Measurements from ENCODE around the gene CBLB.
"Not testable (repeated sequence)": the region's sequence is repeated elsewhere in the genome, so short reads cannot be mapped to it uniquely, and the experiment has no call there.

Gene CBLB

DNA sequence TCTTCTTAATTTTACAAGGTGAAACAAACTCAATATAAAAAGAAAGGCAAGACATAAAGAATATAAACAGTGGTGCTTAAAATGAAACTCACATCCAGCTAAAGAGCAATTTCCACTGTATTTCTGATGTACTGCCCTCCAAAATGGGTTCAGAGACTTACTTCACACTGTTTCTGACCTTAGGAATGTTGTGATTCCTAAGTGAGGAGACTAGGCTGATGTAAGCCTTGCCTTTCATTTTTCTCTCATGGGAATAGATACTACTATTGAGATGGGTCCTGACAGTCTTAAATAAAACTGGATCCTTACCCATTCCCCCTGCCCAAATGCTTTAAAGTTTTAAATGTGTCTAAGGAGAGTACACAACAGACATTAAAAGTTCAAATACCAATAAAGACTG, 86.9 kb downstream of the CBLB start:
- no peak for DNase-seq

DNA sequence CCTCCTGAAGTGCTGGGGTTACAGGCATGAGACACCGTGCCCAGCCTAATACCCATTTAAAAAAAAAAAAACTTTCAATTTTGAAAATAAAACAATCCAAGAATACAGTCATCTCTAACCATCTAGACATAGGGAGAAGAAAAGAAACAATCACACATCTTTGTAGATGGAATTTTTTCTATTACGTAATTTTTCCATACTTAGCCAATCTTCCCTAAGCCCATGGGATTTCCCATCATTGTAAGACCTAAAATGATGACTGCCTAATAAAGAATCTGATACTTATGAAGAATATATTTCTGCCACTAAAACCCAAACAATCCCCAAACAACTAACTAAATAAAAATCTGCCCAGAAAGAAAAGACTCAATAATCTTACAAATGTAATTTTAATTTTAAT, 88.7 kb downstream of the CBLB start:
- DNase-seq = no peak

DNA sequence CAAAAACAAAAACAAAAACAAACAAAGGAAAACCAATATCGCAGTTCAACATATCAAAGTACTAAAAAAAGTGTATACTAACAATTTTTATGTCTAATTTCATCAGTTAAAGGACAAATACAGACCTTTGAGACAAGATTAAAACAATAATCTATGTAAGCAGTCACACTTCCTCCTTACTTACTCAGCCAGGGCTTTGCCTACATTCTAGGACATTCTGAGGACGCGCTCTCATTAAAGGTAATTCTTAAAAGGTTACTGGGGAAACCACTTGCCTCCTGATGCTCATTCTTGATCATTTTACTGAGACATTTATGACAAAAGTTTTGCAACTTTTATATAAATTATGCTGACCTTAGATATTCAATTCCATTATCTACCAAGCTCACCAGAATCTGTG, 93.4 kb downstream of the CBLB start:
- DNase-seq = no peak

DNA sequence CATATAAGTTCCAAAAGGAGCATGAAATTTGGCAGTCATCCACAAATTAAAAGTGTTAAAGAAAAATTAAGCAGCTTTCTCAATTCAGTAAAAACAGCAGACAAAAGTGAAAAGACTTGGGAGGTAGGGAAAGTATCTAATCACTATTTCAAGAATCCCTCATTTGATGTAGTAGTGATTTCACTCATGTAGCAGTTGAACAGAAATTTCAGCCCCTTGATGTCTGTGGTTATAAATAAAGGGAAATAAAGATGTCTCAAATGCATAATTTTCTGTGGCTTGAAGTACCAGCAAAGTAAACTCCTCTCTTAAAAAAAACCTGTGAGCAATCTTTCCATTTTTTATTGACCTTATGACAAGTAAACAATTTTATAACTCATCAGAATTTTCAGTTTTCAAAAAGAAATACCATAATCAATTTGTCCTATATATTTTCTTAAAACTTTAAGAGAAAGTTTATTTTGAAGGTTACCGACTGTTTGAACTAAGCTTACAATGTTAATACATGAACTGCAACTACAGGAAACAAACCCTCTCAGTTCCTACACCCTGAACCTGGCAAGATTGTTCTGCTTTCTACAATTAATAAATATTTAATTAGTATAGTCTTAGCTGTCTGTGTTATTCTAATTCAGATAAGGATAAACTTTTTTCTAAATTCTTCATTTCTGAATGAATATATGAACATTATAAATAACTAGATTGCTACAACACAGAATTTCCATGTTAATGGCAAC, 94.2 kb downstream of the CBLB start:
- DNase-seq = no peak

GRCh38 chr3:105773291-105773690, 95.5 kb downstream of the CBLB start:
- DNase-seq = no peak

GRCh38 chr3:105772635-105773034, 96.2 kb downstream of the CBLB start:
- no peak for DNase-seq

DNA sequence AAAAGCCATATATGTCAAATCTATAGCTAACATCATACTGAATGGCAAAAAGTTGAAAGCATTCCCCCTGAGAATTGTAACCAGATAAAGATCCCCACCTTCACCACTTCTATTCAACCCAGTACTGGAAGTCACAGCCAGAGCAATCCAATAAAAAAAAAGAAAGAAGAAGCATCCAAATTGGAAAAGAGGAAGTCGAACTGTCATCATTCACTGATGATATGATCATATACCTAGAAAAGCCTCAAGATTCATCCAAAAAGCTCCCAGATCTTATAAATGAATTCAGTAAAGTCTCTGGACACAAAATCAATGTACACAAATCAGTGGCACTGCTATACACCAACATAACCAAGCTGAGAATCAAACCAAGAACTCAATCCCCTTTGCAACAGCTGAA, 97.4 kb downstream of the CBLB start:
- DNase-seq = no peak

- no peak for DNase-seq
Measured at GRCh38 chr3:105770410-105770809, 98.4 kb downstream of the CBLB start.

DNA sequence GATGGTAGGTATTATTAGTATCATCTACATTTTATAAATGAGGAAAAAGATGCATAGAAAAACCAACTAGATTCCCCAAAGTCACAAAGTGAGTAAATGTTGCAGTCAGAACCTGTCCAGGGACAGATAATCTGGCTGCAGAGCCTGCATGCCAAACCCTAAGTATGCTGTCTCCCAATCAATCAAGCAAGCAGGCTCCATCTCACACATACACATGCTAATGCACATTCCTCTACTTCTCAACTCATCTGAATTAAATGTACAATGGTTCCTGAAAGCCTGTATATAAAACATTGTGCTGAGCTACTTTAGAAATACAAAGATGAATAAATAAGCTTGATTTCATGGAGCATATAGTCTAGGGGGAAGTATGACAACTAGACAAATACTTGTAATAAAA, 101.0 kb downstream of the CBLB start:
- no peak for DNase-seq

DNA sequence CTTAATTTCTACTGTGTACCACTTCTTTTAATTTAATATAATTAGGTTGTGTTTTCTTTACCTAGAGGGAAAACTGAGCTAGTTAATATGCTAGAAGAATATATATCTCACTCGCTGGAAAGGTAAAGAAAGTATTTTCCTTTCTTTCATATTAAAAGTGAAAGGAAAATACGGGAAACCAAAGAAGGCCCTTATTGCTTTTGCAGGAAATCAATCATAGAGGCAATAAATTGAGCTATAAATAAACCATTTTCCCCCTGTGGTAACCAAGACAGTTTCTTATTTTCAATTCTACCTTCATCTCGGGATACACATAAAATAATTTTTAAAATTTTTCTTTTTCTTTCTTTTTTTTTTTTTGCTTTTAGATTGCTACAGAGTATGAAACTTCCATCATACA, 101.6 kb downstream of the CBLB start:
- no peak for DNase-seq

DNA sequence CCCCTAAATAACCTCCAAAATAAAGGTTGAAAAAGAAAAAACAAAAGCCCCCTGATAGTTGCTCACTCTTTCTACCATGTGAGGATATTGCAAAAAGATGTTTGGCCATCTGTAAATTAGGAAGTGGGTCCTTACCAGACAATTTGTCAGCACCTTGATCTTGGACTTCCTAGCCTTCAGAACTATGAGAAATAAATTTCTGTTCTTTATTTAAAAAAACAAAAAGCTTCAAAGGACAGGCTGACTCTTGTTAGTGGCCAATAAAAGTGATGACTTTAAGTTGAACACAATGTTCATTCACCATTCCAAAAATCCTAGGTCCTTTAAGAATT, 103.5 kb downstream of the CBLB start:
- no peak for DNase-seq

DNA sequence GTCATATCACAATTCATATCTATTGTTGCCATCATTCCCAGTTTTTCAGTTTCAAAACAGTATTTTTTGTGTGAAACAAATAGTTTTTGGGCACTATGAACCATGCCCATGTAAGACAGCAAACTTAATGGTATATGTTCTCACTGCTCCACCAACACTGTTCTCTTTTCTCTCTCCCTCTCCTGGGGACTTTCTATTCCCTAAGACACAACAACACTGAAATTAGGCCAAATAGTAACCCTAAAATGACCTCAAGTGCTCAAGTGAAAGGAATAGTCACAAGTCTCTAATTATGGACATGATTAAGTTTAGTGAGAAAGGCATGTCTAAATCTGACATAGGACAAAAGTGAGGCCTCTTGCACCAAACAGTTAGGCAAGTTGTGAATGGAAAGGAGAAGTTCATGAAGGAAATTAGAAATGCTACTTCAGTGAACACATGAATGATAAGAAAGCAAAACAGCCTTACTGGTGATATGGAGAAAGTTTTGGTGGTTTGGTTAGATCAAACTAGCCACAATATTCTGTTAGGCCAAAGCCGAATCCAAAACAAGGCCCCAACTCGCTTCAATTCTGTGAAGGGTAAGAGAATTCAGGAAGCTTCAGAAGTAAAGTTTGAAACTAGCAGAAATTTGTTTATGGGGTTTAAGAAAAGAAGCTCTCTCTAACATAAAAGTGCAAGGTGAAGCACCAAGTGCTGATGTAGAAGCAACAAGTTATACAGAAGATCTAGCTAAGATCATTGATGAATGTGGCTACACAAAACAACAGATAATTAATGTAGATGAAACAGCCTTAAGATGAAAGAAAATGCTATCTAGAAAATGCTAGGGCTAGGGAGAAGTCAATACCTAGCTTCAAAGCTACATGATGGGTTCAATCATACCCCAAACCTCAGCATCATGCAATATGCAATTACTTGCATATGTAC, 104.2 kb downstream of the CBLB start:
- DNase-seq = no peak

DNA sequence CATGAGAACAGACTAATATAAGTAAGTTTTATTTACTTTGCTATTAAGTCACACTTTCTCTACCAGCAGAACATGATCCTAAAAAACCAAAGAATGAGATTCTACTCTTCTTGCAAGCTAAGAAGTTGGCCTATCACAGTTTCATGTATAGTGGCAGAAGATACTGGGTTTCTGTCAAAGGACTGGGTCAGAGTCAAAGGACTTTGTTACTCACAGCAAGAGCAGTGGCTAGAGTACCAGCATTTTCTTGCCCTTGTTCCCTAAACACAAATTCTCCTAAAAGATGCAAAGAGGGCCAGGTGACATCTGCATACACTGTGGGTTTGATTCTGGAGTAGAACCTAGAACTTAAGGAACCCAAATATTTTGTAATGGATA, 105.2 kb downstream of the CBLB start:
- no peak for DNase-seq

- no peak for DNase-seq
Measured at GRCh38 chr3:105762749-105763658, 105.8 kb downstream of the CBLB start.

DNA sequence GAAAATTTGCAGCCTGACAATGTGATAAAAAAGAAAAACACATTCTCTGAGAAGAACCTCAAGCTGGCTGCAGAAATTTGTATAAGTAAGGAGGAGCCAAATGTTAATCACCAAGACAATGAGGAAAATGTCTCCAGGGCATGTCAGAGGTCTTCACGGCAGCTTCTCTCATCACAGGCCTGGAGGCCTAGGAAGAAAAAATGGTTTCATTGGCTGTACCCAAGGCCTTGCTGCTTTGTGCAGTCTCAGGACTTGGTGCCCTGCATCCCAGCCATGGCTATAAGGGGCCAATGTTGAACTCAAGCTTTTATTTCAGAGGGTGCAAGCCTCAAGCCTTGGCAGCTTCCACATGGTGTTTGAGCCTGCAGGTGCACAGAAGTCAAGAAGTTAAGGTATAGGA, 106.6 kb downstream of the CBLB start:
- DNase-seq = not testable (repeated sequence)

GRCh38 chr3:105759442-105760078, 109.3 kb downstream of the CBLB start:
- no peak for DNase-seq

GRCh38 chr3:105758451-105758850, 110.4 kb downstream of the CBLB start:
- no peak for DNase-seq

GRCh38 chr3:105755121-105755886, 113.5 kb downstream of the CBLB start:
- no peak for DNase-seq

GRCh38 chr3:105752791-105753415, 115.9 kb downstream of the CBLB start:
- DNase-seq = no peak

DNA sequence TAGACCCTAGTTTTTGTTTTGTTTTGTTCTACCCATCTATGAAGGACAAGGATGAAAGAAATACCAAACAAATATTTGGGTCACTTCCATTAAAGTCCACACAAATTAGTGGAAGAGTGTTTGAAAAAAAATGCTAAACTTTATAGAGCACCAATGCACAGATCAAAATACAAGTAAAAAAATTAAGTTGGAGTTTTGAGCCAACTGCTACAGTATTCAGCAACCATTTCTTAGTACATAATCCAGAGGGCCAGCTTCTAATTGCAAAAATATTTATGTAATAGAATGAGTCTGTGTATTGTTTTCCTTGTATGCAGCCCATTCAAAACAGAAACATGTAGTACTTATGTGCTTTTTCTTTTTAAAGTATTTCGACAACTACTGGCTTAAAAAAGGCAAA, 121.1 kb downstream of the CBLB start:
- no peak for DNase-seq

DNA sequence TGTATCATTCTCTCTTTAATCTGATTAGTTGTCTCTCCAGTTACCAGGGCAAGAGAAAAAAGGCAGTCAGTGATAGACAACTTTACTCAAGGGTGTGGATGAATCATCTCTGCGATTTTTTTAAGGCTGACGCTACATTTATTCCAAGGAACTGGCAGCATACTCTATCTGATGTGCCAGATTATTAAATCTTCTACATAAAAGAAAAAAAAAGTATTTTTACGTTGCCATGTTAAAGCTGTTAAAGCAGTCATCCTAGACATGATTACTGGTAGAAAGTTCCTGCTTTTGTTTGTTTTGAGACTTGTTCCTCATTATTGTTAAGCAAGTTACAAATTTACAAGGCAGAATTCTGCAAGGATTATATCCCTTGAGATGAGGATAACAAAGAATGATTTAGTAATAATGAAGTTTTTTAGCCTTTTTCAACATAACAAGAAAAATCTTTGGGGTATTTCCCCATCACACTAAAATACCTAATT, 121.7 kb downstream of the CBLB start:
- DNase-seq = no peak

Data from NCI-H2171 (cell line).